HG03342 (cell line): Measurements from ENCODE around the gene OR9I1.

ENCODE experiments used
- ATAC-seq: cut with Tn5 transposase; IDR thresholded peaks from one replicate; pipeline ENCODE4 v1.9.1; 2021; ENCODE audit warnings: mild to moderate bottlenecking, moderate library complexity; ENCODE audit not compliant: unreplicated experiment

OR9I1 gene

GRCh38 chr11:58125469-58125868 is at the start of gene OR9I1:
Gene OR9I1, minus strand, starts transcription at chr11:58125530. Its CDS starts 6,086 bp downstream, at chr11:58119444.
- ATAC-seq: no peak

GRCh38 chr11:58165504-58166106 is 40.3 kb upstream of the OR9I1 start:
- no peak for ATAC-seq

DNA sequence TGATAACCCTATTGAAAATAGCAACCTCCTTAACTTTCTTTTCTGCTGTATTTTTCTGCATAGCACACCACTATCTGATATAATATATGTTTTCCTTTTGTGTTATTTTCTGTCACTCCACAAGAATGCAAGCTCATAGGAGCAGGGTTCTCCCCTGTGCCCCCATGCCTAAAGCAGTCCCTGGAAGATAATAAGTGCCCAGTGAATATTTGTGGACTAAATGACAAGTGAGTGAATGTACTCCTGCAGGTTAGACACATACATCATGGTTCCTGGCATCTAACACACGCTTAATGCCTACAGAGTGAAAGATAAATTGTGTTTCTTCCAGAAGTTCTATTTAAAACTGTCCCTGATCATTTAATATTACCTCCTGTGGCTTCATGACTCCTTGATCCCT is 39.7 kb upstream of the OR9I1 start:
- ATAC-seq: no peak

DNA sequence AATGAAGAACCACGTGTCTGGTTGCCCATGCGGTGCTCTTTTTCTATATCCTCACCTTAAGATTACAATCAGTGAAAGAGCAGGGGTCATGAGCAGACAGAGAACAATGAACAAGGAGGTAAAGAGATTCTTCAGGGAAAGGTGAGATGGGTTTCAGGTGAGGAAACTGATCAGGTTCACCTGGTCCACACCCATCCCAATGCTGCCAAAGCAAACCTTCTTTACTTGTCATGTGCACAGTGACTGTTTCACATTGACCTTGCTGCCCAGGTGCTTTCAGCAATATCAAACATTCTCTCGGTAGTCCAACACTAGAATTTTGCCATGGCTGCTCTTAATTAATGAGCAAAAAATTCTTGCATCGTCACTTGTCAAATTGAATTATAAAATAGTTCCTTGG is 39.1 kb upstream of the OR9I1 start:
- no peak for ATAC-seq

- no peak for ATAC-seq
Observed at GRCh38 chr11:58152781-58153180, 27.5 kb upstream of the OR9I1 start.

- no peak for ATAC-seq
Observed at GRCh38 chr11:58142761-58143160, 17.4 kb upstream of the OR9I1 start.

GRCh38 chr11:58135171-58135570 is 9.8 kb upstream of the OR9I1 start:
- ATAC-seq: no peak

GRCh38 chr11:58134151-58134550 is 8.8 kb upstream of the OR9I1 start:
- ATAC-seq: no peak

GRCh38 chr11:58133309-58134076 is 8.2 kb upstream of the OR9I1 start:
- no peak for ATAC-seq

- ATAC-seq: no peak
Observed at GRCh38 chr11:58127350-58127749, 2.0 kb upstream of the OR9I1 start.

DNA sequence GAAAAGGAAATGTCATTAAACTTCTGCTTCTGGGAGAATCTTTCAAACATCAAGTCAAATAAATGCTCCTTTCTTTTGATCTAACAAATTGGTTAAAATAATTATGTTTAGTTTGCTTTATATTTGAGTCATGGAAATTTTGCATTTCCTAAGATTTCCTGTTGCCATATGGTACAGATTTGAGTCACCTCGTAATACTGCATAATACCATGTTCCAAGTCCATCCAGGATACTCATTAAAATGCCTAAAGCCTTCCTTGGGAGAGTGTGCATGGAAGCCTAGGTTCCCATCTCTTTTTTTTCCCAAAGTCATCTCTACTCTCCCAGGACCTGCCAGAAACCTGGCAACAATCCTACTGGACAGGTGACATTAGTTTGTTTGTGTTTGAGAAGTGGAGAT is 4.2 kb downstream of the OR9I1 start:
- ATAC-seq: no peak

DNA sequence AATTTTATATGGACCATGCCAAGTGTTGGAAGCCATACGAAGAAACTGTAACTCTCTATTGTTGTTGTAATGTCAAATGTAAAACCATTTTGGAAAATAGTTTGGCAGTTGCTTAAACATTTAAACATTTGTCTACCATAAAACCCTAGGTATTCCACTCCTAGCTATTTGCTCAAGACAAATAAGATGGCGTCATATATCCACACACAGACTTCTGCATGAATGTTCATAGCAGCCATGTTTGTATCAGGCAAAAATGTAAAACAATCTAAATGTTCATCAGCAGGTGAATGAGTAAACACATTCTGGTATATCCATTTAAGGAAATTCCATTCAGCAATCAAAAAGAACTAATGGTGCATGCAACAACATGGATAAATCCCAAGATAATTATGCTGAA is 27.9 kb downstream of the OR9I1 start:
- no peak for ATAC-seq

GRCh38 chr11:58086528-58086927 is 38.8 kb downstream of the OR9I1 start:
- no peak for ATAC-seq

DNA sequence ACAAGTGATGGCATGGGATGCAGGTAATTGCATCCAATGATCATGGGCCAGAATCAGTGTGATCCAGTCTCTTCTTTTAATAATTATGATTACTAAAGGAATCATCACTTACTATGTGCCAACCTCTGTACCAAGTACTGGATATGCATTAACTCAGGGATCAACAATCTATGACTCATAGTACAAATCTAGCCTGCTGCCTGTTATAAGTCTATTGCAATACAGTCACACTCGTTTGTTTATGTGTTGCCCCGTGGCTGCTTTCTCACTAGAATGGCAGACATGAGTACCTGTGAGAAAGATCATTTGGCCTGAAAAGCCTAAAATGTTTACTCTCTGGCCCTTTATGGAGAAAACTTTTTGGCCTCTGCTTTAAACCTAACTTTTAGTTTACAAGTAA is 49.5 kb downstream of the OR9I1 start:
- ATAC-seq: no peak

- ATAC-seq: no peak
Observed at GRCh38 chr11:58070585-58070984, 54.7 kb downstream of the OR9I1 start.

DNA sequence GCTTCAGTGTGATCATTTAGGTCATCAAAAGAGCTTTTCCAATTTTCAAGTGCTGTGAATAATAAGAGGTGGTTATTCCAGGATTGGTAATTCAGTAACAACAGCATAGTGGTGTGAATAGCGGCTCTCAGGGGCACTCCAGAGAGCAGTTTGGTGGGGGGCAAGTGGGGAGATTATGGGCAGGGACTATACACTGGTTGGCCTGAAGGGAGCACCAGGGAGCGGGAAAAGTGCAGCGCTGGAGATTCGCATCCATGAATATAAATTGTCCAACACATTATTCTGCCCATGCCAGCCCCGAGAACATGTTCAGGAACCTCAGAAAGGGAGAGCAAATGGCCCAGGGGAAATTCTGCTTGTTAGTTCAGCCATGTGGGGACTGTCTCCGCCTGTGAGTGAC is 56.7 kb downstream of the OR9I1 start:
- no peak for ATAC-seq

DNA sequence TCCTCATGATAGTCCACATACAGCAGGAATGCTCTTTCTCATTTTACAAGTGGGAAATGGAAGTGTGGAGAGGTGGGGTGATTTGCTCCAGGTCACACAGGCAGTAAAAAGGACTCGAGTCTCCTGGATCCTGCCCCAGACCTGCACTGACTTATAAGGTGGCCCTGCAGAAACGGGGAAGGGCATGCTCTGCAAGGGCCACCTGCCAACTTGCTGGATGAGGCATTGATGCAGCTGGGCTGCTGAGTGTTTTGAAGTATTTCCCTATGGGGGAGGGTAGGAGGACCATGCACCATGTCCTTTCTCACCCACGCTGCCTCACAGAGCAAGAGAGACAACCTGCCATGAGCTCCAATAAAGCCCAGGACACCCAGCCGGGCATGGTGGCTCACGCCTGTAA is 57.6 kb downstream of the OR9I1 start:
- ATAC-seq: no peak
